Endothelial cell of umbilical vein (primary cell): ENCODE measurements around the gene STAG1.

Source experiments
- CTCF ChIP-seq, 2 donors: IDR thresholded peaks; 1 replicate in 1 of 2; 2 replicates in 1 of 2; pipeline ENCODE4 v1.5.1; 2011; ENCODE audit warnings: low read length in 2 of 2, mild to moderate bottlenecking in 2 of 2, moderate library complexity in 2 of 2, control low read depth in 1 of 2, inconsistent platforms in 1 of 2, low read depth in 1 of 2; ENCODE audit not compliant: insufficient read depth in 1 of 2; ENCODE audit errors: extremely low read depth in 1 of 2
- EZH2 ChIP-seq: IDR thresholded peaks from 2 replicates; pipeline ENCODE4 v1.6.1; 2012; ENCODE audit warnings: borderline replicate concordance, low read depth, mild to moderate bottlenecking, moderate library complexity, low read length, inconsistent platforms; ENCODE audit not compliant: severe bottlenecking
- FOS ChIP-seq: IDR thresholded peaks from 2 replicates; pipeline ENCODE4 v1.6.1; 2011; ENCODE audit warnings: mild to moderate bottlenecking, low read length, moderate library complexity, borderline replicate concordance; ENCODE audit not compliant: insufficient read depth
- MAX ChIP-seq: IDR thresholded peaks from 2 replicates; pipeline ENCODE4 v1.6.1; 2011; ENCODE audit not compliant: insufficient read depth, insufficient read length
- MYC ChIP-seq: IDR thresholded peaks from one replicate; pipeline ENCODE4 v1.6.1; 2011; ENCODE audit warnings: mild to moderate bottlenecking, low read depth, low read length
- POLR2A ChIP-seq: IDR thresholded peaks from 2 replicates; pipeline ENCODE4 v1.6.1; 2012; ENCODE audit warnings: low read depth, mild to moderate bottlenecking, control low read depth, low read length
- POLR2AphosphoS5 ChIP-seq: IDR thresholded peaks from 2 replicates; pipeline ENCODE4 v1.6.1; 2012; ENCODE audit warnings: low read depth, mild to moderate bottlenecking, control low read depth, low read length, moderate library complexity; ENCODE audit not compliant: insufficient read depth

GRCh38 chr3:136378011-136378410 is 374.2 kb downstream of the STAG1 start:
- TF ChIP-seq POLR2AphosphoS5 (no peak), CTCF (IDR thresholded peaks at IDR 0.05; ENCODE audit: extremely low read depth in 1 of 2, insufficient read depth in 1 of 2, low read depth in 1 of 2, low read length in 2 of 2) (no peak), EZH2 (no peak), POLR2A (no peak), MAX (no peak), FOS (no peak), MYC (no peak)
